Measurements from ENCODE around the gene FAM117B. TPM values are rescaled to one million over a fixed set of nuclear protein-coding genes. Genes with fewer than 3 reads are reported as not detected.
A peak's percentile ranks its signal among the peaks of the same experiment; 100 is the strongest.

FAM117B gene
- total and polyA plus RNA-seq, 8 donors: 2.5 to 12.4 (median 5.4) TPM

DNA sequence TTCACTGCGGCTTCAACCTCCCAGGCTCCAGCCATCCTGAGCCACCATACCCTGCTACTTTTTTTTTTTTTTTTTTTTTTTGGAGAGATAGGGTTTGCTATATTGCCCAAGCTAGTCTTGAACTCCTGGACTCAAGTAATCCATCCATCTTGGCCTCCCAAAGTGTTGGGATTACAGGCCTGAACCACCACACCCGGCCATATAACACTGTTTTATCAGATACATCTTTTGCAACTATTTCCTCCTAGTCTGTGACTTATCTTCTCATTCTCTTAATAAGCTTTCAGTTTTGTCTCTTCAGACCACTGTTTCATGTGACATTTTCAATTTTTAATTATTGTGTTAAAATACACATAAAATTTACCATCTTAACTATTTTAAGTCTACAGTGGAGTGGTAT is 35.7 kb upstream of the FAM117B start:
- FAIRE-seq (no peak), DNase-seq (no peak), ATAC-seq (no peak)
- TF ChIP-seq, protein P1, sequence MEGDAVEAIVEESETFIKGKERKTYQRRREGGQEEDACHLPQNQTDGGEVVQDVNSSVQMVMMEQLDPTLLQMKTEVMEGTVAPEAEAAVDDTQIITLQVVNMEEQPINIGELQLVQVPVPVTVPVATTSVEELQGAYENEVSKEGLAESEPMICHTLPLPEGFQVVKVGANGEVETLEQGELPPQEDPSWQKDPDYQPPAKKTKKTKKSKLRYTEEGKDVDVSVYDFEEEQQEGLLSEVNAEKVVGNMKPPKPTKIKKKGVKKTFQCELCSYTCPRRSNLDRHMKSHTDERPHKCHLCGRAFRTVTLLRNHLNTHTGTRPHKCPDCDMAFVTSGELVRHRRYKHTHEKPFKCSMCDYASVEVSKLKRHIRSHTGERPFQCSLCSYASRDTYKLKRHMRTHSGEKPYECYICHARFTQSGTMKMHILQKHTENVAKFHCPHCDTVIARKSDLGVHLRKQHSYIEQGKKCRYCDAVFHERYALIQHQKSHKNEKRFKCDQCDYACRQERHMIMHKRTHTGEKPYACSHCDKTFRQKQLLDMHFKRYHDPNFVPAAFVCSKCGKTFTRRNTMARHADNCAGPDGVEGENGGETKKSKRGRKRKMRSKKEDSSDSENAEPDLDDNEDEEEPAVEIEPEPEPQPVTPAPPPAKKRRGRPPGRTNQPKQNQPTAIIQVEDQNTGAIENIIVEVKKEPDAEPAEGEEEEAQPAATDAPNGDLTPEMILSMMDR (IDR thresholded peaks at IDR 0.05): no peak
- no peak overlapping the region for H3K27ac ChIP-seq
- intact Hi-C loops (cut with DNase I): no loop called here
- 98 to 99% methylated on average over 2 of the region's 2 CpGs for WGBS, 2 donors
- no peaks in the 10 kb centered on the region for H3K36me3 ChIP-seq
- no peaks in the 10 kb centered on the region for H3K9me3 ChIP-seq
- H3K4me3 ChIP-seq: no peak overlapping the region
- H3K27me3 ChIP-seq: no peaks in the 10 kb centered on the region
- H3K4me1 ChIP-seq: no peaks in the 10 kb centered on the region

DNA sequence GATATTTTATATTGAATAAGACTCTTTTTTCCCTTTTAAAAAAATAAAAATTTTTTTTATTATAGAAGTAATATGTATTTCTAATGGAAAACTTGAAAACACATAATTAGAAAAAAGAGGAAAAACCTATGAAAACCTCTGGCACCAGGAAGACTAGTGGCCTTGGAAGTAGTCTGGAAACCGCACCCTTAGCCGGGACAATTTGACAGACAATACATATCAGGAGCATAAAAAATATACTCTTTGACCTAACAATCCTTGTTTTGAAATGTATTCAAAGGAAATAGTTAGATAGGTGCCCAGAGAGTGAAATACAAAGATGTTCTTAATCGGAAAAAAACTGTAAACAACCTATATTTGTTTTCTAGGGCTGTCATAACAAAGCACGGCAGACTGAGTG is 34.9 kb upstream of the FAM117B start:
- H3K4me3 ChIP-seq: no peak overlapping the region
- no peak overlapping the region for H3K27ac ChIP-seq
- H3K9me3 ChIP-seq: no peaks in the 10 kb centered on the region
- DNase-seq (no peak), FAIRE-seq (no peak), ATAC-seq (no peak)
- no peaks in the 10 kb centered on the region for H3K4me1 ChIP-seq
- intact Hi-C loops (cut with DNase I): no loop called here
- no peaks in the 10 kb centered on the region for H3K36me3 ChIP-seq
- 51 to 57% methylated on average over 4 of the region's 4 CpGs for WGBS, 2 donors
- TF ChIP-seq, protein P1 (IDR thresholded peaks at IDR 0.05): no peak
- no peaks in the 10 kb centered on the region for H3K27me3 ChIP-seq

DNA sequence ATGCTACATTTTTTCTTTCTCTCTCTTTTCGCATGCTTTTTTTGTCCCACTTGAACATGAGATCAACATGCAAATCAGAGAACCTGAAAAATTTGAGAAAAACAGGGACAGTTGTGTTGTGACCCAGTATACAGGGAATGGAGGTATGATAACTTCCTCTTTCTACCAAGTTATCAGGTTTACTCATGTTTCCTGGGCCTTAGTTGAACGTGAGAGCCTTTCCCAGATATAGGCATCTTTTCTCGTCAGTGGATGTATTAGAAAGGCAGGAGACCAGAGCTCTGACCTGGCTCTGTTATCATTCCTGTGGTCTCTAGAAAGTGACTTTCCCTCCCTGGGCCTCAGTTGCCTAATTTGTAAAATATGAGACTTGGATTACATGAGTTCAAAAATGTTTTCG is 30.1 kb upstream of the FAM117B start:
- Histone ChIP-seq H3K4me1 (no peaks in the 10 kb centered on the region), H3K9me3 (no peaks in the 10 kb centered on the region), H3K4me3 (no peak overlapping the region), H3K36me3 (no peaks in the 10 kb centered on the region), H3K27ac (no peak overlapping the region), H3K27me3 (no peaks in the 10 kb centered on the region)
- FAIRE-seq (no peak), DNase-seq (no peak), ATAC-seq (no peak)
- TF ChIP-seq, protein P1 (IDR thresholded peaks at IDR 0.05): no peak
- WGBS, 2 donors: 85 to 91% methylated on average over 4 of the region's 4 CpGs
- intact Hi-C loops (cut with DNase I): no loop called here

DNA sequence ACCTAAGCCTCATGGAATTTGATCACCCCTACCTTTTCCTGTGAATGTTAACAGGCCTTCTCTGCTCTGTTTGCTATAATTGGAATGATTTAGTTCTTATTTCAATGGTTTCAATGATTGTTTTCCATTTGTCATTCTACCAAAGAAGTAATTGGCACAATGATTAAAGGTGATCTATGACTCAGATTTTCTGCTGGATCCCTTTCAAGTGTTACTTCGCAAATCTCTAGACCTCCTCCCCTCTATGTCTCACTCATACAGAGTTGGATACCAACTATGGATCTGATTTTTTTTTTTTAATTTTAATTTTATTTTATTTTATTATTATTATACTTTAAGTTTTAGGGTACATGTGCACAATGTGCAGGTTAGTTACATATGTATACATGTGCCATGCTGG is 29.6 kb upstream of the FAM117B start:
- no peak for ATAC-seq
- Histone ChIP-seq H3K4me3 (no peak overlapping the region), H3K9me3 (no peaks in the 10 kb centered on the region), H3K27ac (no peak overlapping the region), H3K4me1 (no peaks in the 10 kb centered on the region), H3K36me3 (no peaks in the 10 kb centered on the region), H3K27me3 (no peaks in the 10 kb centered on the region)
- 59 to 83% methylated on average over 1 of the region's 1 CpG for WGBS, 2 donors
- TF ChIP-seq, protein P1 (IDR thresholded peaks at IDR 0.05): no peak
- intact Hi-C loops (cut with DNase I): no loop called here
- DNase-seq: no peak
- FAIRE-seq: no peak

DNA sequence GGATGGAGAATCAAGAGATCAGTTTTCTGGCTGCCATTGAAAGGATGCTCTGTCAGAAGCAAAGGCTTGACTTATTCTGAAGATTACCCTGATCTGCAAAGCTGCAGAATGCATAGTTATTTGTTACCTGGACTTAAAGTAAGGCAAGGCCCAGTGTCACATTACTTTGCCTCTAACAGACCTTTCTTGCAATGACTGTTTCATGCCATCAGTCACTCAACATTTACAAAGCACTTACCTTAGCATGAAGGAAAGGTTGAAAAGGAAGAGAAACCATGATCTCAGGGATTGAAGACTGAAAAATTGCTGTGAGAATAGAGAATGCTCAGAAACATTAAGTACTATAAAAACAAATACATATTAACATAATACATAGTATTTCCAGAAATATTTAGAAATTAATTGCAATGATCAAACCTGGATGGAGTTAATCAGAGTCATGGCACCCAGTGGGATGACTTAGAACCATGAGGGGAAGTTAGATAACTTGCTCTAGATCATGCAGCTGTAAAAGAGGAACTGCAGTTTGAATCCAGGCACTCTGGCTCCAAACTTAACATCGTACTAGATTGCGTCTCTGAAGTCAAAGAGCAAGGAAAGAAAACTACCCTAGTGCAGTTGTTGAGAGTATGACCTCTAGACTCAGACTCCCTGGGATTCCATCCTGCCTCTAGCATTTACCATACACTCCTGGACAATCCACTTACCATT is 26.5 kb upstream of the FAM117B start:
- H3K9me3 ChIP-seq: no peaks in the 10 kb centered on the region
- H3K27me3 ChIP-seq: no peaks in the 10 kb centered on the region
- intact Hi-C loops (cut with DNase I): no loop called here
- H3K36me3 ChIP-seq: no peaks in the 10 kb centered on the region
- TF ChIP-seq, protein P1 (IDR thresholded peaks at IDR 0.05): no peak
- no peak overlapping the region for H3K4me3 ChIP-seq
- no peaks in the 10 kb centered on the region for H3K4me1 ChIP-seq
- no peak for FAIRE-seq
- no peak overlapping the region for H3K27ac ChIP-seq
- no peak for DNase-seq
- 94 to 97% methylated on average over 2 of the region's 2 CpGs for WGBS, 2 donors
- ATAC-seq: peak in 1 of 4 donors; percentile 63
